K562 (cell line): ENCODE results near the gene GJA5.

Experiments
- ARNT ChIP-seq, 2 experiments: fragments of 450-650 bp; IDR thresholded peaks; 2 replicates each; pipeline ENCODE4 v1.6.1; 2016; ENCODE audit warnings: mild to moderate bottlenecking in 1 of 2
- CHD4 ChIP-seq: fragments of 200-600 bp; sonication (generic); IDR thresholded peaks from 3 replicates; pipeline ENCODE4 v1.6.1; 2012; ENCODE audit warnings: low read depth, mild to moderate bottlenecking, mixed read lengths, low read length, inconsistent platforms; ENCODE audit not compliant: insufficient read depth, insufficient replicate concordance, poor library complexity, severe bottlenecking
- HNRNPH1 ChIP-seq: fragments of 200-400 bp; formaldehyde crosslinking; optimal IDR thresholded peaks from 2 replicates; pipeline ENCODE3; 2017; ENCODE audit warnings: low read depth, mild to moderate bottlenecking, low read length, moderate library complexity
- RFX1 ChIP-seq: fragments of 450-650 bp; IDR thresholded peaks from 2 replicates; pipeline ENCODE4 v1.6.1; 2016; ENCODE audit warnings: mild to moderate bottlenecking, moderate library complexity
- SP1 ChIP-seq: sonication (generic); formaldehyde crosslinking; IDR thresholded peaks from 2 replicates; pipeline ENCODE4 v1.8.1; 2022; ENCODE audit warnings: mild to moderate bottlenecking, missing genetic modification reagents
- ZFP36 ChIP-seq: fragments of 150-350 bp; IDR thresholded peaks from 2 replicates; pipeline ENCODE4 v1.6.1; 2018; ENCODE audit warnings: low read length, low read depth; ENCODE audit not compliant: partially characterized antibody
- TF ChIP-seq, protein P1 (sequence below): sonication (generic); formaldehyde crosslinking; IDR thresholded peaks from 2 replicates; pipeline ENCODE4 v1.8.0; 2022; ENCODE audit warnings: mild to moderate bottlenecking, missing genetic modification reagents
- TF ChIP-seq, protein P2 (sequence below), 3 experiments: IDR thresholded peaks in 2 of 3; conservative IDR thresholded peaks in 1 of 3; 2 replicates each; pipeline ENCODE4 v1.5.1; 2011 to 2012; ENCODE audit warnings: low read length in 3 of 3, mild to moderate bottlenecking in 3 of 3, control low read depth in 2 of 3, improper control_type of control experiment in 1 of 3, inconsistent platforms in 1 of 3, low read depth in 1 of 3, mixed read lengths in 1 of 3, moderate library complexity in 1 of 3; ENCODE audit not compliant: insufficient read depth in 2 of 3
- TF ChIP-seq, protein P3 (sequence below): sonication (generic); formaldehyde crosslinking; IDR thresholded peaks from 2 replicates; pipeline ENCODE4 v1.9.0; 2022; ENCODE audit warnings: mild to moderate bottlenecking, missing genetic modification reagents
- TF ChIP-seq, protein P4 (sequence below), 2 experiments: fragments of 150-350 bp in 1 of 2; IDR thresholded peaks; 2 replicates each; pipeline ENCODE4 v1.6.1; 2012 to 2016; ENCODE audit warnings: low read depth in 2 of 2, low read length in 2 of 2, mild to moderate bottlenecking in 1 of 2, moderate library complexity in 1 of 2

DNA sequence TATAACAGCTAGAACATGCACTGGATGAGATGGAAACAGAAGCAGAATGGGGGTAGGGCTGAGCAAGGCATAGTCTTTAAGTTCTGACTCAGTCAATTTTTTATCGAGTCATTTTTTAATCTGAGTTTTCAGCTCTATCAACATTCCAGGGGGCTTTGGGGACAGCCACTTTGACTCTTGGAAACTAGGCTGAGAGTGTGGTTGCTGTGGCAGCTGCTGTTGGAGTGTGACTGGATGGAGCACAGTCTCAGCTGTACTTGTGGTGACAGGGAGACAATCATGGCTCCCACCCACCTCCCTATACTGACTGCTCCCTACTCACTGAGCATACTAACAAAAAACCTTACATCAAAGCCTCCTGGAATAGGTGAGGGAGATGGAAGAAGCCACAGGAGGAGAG, 25.0 kb downstream of the GJA5 start:
- no peak for TF ChIP-seq HNRNPH1
- TF ChIP-seq ZFP36: no peak
- TF ChIP-seq RFX1: no peak
- TF ChIP-seq, protein P1, sequence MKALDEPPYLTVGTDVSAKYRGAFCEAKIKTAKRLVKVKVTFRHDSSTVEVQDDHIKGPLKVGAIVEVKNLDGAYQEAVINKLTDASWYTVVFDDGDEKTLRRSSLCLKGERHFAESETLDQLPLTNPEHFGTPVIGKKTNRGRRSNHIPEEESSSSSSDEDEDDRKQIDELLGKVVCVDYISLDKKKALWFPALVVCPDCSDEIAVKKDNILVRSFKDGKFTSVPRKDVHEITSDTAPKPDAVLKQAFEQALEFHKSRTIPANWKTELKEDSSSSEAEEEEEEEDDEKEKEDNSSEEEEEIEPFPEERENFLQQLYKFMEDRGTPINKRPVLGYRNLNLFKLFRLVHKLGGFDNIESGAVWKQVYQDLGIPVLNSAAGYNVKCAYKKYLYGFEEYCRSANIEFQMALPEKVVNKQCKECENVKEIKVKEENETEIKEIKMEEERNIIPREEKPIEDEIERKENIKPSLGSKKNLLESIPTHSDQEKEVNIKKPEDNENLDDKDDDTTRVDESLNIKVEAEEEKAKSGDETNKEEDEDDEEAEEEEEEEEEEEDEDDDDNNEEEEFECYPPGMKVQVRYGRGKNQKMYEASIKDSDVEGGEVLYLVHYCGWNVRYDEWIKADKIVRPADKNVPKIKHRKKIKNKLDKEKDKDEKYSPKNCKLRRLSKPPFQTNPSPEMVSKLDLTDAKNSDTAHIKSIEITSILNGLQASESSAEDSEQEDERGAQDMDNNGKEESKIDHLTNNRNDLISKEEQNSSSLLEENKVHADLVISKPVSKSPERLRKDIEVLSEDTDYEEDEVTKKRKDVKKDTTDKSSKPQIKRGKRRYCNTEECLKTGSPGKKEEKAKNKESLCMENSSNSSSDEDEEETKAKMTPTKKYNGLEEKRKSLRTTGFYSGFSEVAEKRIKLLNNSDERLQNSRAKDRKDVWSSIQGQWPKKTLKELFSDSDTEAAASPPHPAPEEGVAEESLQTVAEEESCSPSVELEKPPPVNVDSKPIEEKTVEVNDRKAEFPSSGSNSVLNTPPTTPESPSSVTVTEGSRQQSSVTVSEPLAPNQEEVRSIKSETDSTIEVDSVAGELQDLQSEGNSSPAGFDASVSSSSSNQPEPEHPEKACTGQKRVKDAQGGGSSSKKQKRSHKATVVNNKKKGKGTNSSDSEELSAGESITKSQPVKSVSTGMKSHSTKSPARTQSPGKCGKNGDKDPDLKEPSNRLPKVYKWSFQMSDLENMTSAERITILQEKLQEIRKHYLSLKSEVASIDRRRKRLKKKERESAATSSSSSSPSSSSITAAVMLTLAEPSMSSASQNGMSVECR (CRISPR knock-in tag): no peak
- TF ChIP-seq, protein P2, sequence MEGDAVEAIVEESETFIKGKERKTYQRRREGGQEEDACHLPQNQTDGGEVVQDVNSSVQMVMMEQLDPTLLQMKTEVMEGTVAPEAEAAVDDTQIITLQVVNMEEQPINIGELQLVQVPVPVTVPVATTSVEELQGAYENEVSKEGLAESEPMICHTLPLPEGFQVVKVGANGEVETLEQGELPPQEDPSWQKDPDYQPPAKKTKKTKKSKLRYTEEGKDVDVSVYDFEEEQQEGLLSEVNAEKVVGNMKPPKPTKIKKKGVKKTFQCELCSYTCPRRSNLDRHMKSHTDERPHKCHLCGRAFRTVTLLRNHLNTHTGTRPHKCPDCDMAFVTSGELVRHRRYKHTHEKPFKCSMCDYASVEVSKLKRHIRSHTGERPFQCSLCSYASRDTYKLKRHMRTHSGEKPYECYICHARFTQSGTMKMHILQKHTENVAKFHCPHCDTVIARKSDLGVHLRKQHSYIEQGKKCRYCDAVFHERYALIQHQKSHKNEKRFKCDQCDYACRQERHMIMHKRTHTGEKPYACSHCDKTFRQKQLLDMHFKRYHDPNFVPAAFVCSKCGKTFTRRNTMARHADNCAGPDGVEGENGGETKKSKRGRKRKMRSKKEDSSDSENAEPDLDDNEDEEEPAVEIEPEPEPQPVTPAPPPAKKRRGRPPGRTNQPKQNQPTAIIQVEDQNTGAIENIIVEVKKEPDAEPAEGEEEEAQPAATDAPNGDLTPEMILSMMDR (IDR thresholded peaks at IDR 0.05 in 2 of 3, conservative IDR thresholded peaks at IDR 0.05 in 1 of 3; ENCODE audit: insufficient read depth in 2 of 3, low read depth in 1 of 3, low read length in 3 of 3): no peak
- TF ChIP-seq, protein P3, sequence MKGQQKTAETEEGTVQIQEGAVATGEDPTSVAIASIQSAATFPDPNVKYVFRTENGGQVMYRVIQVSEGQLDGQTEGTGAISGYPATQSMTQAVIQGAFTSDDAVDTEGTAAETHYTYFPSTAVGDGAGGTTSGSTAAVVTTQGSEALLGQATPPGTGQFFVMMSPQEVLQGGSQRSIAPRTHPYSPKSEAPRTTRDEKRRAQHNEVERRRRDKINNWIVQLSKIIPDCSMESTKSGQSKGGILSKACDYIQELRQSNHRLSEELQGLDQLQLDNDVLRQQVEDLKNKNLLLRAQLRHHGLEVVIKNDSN (CRISPR knock-in tag): no peak
- no peak for TF ChIP-seq ARNT (IDR thresholded peaks at IDR 0.05)
- TF ChIP-seq, protein P4, sequence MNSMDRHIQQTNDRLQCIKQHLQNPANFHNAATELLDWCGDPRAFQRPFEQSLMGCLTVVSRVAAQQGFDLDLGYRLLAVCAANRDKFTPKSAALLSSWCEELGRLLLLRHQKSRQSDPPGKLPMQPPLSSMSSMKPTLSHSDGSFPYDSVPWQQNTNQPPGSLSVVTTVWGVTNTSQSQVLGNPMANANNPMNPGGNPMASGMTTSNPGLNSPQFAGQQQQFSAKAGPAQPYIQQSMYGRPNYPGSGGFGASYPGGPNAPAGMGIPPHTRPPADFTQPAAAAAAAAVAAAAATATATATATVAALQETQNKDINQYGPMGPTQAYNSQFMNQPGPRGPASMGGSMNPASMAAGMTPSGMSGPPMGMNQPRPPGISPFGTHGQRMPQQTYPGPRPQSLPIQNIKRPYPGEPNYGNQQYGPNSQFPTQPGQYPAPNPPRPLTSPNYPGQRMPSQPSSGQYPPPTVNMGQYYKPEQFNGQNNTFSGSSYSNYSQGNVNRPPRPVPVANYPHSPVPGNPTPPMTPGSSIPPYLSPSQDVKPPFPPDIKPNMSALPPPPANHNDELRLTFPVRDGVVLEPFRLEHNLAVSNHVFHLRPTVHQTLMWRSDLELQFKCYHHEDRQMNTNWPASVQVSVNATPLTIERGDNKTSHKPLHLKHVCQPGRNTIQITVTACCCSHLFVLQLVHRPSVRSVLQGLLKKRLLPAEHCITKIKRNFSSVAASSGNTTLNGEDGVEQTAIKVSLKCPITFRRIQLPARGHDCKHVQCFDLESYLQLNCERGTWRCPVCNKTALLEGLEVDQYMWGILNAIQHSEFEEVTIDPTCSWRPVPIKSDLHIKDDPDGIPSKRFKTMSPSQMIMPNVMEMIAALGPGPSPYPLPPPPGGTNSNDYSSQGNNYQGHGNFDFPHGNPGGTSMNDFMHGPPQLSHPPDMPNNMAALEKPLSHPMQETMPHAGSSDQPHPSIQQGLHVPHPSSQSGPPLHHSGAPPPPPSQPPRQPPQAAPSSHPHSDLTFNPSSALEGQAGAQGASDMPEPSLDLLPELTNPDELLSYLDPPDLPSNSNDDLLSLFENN (IDR thresholded peaks at IDR 0.05; ENCODE audit: low read depth in 2 of 2, low read length in 2 of 2): no peak
- no peak for TF ChIP-seq CHD4
- TF ChIP-seq SP1 (CRISPR knock-in tag): no peak
